Thoracic aorta (tissue), 2 donors: Measurements from ENCODE around the gene TIMP2. TPM values are rescaled to one million over a fixed set of nuclear protein-coding genes. Genes with fewer than 3 reads are reported as not detected.
A peak's percentile ranks its signal among the peaks of the same experiment; 100 is the strongest.
"Not testable (repeated sequence)": the region's sequence is repeated elsewhere in the genome, so short reads cannot be mapped to it uniquely, and the experiment has no call there.

Source experiments
- ATAC-seq: fragments of 150-250 bp; one replicate; pipeline ENCODE4 v1.8.0; 2017; ENCODE audit warnings: low read depth; ENCODE audit not compliant: insufficient number of reproducible peaks, low FRiP score
- DNase-seq: peaks from one replicate; pipeline ENCODE4 v3.0.0-alpha.2; 2020; ENCODE audit warnings: low spot score
- H3K27ac ChIP-seq, 2 donors: fragments of 200-600 bp; sonication (generic); 1 replicate in 1 of 2; 2 replicates in 1 of 2; pipeline ENCODE4 v1.5.1; 2016; ENCODE audit warnings: mild to moderate bottlenecking in 2 of 2, moderate library complexity in 2 of 2
- H3K27me3 ChIP-seq: fragments of 200-600 bp; sonication (generic); replicated peaks from 2 replicates; pipeline ENCODE4 v1.6.0; 2016; ENCODE audit warnings: mild to moderate bottlenecking; ENCODE audit not compliant: insufficient read depth
- H3K36me3 ChIP-seq: fragments of 200-600 bp; sonication (generic); one replicate; pipeline ENCODE4 v1.5.1; 2016
- H3K4me1 ChIP-seq, 2 donors: fragments of 200-600 bp; sonication (generic); 1 replicate in 1 of 2; 2 replicates in 1 of 2; pipeline versions ENCODE4 v1.5.1 to v1.6.0; 2016; ENCODE audit warnings: low read depth in 2 of 2, mild to moderate bottlenecking in 1 of 2; ENCODE audit not compliant: control insufficient read depth in 1 of 2
- H3K4me3 ChIP-seq: fragments of 200-600 bp; sonication (generic); 2 replicates; pipeline ENCODE4 v1.5.1; 2016; ENCODE audit warnings: mild to moderate bottlenecking
- H3K9me3 ChIP-seq: fragments of 200-600 bp; sonication (generic); 2 replicates; pipeline ENCODE4 v1.5.1; 2016
- total RNA-seq, 2 donors: library from RNA; depleted of rRNA; stranded (reverse); fragments of >200 nt; gene quantifications; one replicate each; pipeline versions ENCODE4 v1.1.0 to v1.2.3, GENCODE V29; 2016
- TF ChIP-seq, protein P1 (sequence below): fragments of 200-600 bp; sonication (generic); IDR thresholded peaks from one replicate; pipeline ENCODE4 v1.5.1; 2019; ENCODE audit warnings: antibody characterized with exemption

Gene TIMP2
- total RNA-seq, 2 donors from 2014 or later: 475 to 619 TPM

DNA sequence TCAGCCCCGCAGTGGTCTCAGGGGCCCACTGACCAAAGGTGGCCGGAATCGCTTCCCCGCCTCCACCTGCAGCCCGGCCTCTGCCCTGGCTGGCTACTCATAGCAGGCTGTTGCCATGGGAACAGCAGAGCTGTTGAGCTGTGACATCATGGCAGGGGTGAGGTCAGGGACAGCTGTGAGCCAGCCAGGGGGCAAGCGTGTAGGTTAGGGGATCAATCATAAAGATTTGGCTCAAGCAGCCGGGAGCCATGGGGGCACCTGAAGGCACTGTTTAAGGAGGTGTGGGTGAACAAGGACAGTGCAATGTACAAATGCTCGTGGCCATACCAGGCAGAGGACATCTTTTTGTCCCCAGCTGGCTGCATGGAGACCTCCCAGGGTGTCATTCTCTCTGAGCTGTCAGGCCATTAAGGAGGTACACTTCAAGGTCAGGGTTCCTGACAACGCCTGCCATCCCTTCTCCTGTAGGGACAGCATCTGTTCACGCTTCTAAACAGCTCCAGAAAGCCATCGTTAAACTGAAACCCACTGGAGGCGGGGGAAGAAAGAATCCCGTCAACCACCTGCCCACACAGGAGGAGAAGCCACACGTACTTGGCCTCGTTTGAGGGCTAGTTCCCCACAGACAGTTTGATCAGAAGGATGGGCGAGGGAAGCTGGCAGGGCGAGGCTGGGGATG is 21.9 kb downstream of the TIMP2 start, which contains the start of gene CEP295NL:
TSS of gene CEP295NL (minus strand) at position 101 of the 679 bp plus-strand sequence. CDS start 1,373 bp downstream, outside the sequence.
- Histone ChIP-seq H3K4me1 (peaks cover 13 to 45% of the 10 kb centered on the region in 2 donors), H3K27me3 (no peaks in the 10 kb centered on the region), H3K9me3 (no peaks in the 10 kb centered on the region), H3K36me3 (peaks cover 12% of the 10 kb centered on the region), H3K4me3 (no peak within 1 kb of the TSS), H3K27ac (no peak within 1 kb of the TSS)
- ATAC-seq: no peak
- TF ChIP-seq, protein P1, sequence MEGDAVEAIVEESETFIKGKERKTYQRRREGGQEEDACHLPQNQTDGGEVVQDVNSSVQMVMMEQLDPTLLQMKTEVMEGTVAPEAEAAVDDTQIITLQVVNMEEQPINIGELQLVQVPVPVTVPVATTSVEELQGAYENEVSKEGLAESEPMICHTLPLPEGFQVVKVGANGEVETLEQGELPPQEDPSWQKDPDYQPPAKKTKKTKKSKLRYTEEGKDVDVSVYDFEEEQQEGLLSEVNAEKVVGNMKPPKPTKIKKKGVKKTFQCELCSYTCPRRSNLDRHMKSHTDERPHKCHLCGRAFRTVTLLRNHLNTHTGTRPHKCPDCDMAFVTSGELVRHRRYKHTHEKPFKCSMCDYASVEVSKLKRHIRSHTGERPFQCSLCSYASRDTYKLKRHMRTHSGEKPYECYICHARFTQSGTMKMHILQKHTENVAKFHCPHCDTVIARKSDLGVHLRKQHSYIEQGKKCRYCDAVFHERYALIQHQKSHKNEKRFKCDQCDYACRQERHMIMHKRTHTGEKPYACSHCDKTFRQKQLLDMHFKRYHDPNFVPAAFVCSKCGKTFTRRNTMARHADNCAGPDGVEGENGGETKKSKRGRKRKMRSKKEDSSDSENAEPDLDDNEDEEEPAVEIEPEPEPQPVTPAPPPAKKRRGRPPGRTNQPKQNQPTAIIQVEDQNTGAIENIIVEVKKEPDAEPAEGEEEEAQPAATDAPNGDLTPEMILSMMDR: no peak
- no peak for DNase-seq

DNA sequence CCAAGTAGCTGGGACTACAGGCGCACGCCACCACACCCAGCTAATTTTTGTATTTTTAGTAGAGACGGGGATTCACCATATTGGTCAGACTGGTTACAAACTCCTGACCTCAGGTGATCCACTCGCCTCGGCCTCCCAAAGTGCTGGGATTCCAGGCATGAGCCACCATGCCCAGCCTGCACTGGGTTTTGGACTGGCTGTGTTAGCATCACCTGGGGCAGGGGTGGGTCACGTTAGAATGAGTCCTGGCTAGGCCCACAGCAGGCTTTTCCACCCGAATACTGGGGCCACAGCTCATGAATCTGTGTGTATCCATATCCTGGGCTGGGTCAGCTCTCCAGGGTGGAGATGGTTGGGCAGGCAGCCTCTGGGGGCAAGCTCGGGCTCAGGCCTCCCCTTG is 23.0 kb downstream of the TIMP2 start:
- H3K4me1 ChIP-seq: peaks cover 21 to 55% of the 10 kb centered on the region in 2 donors
- not testable (repeated sequence) for H3K9me3 ChIP-seq, H3K4me3 ChIP-seq, H3K27ac ChIP-seq, DNase-seq, ATAC-seq, H3K27me3 ChIP-seq
- H3K36me3 ChIP-seq: peaks cover 12% of the 10 kb centered on the region

DNA sequence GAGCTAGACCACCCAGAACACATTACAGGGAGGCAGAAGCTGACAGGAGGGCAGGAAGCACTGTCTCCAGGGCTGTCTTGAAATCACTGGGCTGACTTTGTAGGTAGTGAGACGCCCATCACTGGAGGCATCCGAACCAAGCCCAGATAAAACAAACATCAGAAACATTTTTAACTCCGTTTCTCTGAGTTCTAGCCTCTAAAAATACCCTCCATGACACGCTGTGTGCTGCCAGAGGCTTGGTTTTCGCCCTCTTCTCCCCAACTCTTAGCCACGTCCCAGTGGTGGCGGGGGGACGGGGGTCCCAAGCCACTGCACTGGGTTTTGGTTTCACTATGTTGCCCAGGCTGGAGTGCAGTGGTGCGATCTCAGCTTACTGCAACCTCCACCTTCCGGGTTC is 23.4 kb downstream of the TIMP2 start:
- H3K27me3 ChIP-seq: no peaks in the 10 kb centered on the region
- ATAC-seq (no peak), DNase-seq (no peak)
- H3K36me3 ChIP-seq: peaks cover 12% of the 10 kb centered on the region
- H3K4me1 ChIP-seq: peaks cover 25 to 59% of the 10 kb centered on the region in 2 donors
- TF ChIP-seq, protein P1: no peak
- H3K9me3 ChIP-seq: no peaks in the 10 kb centered on the region
- H3K4me3 ChIP-seq: no peak overlapping the region
- no peak overlapping the region for H3K27ac ChIP-seq

DNA sequence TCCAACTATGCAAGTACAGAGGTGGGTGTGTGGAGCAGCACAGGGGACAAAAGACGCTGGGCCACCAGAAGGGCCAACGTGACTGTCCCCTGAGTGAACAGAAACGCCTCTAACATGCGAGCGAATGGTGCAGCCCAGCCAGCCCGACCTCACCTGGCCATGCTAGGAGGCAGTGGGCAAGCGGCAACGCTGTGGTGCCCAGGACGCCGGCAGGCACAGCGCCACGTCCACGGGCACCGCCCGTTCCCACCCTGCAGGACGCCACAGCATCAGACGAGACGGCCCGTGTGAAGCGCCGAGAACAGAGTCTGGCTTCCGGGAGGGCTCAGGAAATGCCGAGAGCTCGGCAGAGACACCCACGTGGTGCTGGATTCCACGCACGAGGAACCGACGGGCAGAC is 24.4 kb downstream of the TIMP2 start:
- ATAC-seq (no peak), DNase-seq (no peak)
- H3K4me1 ChIP-seq: peaks cover 35 to 66% of the 10 kb centered on the region in 2 donors
- H3K36me3 ChIP-seq: peaks cover 12% of the 10 kb centered on the region
- H3K27ac ChIP-seq: no peak overlapping the region
- TF ChIP-seq, protein P1: no peak
- H3K9me3 ChIP-seq: no peaks in the 10 kb centered on the region
- no peak overlapping the region for H3K4me3 ChIP-seq
- H3K27me3 ChIP-seq: no peaks in the 10 kb centered on the region

DNA sequence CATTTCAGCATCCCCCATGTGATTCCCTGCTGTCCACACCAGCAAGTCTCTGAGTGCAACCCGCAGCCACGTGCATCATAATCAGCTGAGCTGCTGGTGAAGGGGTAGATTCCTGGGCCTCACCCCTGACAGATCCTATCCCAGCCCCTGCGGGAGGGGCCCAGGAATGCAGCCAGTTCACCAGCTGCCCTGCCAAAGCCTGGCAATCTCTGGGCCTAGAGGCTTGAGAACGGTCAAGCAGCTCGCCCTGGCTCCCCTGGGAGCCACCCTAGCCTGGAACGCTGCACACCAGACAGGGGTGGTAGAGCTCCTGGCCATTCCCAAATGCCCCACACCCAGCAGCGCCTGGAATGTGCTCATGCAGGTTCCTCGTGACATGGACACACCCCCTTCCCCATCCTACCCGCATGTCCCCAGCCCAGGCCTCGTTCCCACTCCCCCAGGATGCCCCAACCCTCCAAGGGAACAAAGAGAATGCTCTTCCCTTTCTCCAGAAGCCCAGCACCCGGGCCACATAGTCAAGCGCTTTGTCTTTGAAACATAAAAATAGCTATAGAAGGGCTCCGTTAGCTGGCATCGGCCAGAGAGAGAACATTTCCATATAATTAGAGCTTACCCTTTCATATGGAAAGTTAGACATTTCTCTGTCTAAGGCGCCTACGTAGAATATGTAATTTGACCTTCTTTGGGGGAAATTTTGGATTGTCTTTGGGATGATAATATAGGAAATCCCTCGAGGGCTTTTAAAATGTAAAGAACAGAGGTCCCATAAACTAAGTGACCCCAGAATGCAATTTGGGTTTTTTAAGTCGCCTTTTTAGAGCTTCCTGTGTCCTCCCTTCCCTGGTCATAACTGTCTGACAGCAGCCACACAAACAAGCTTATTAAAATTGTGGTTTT is 25.6 kb downstream of the TIMP2 start:
- TF ChIP-seq, protein P1: no peak
- no peak overlapping the region for H3K4me3 ChIP-seq
- no peaks in the 10 kb centered on the region for H3K27me3 ChIP-seq
- H3K9me3 ChIP-seq: no peaks in the 10 kb centered on the region
- H3K27ac ChIP-seq: peak overlapping the region in 1 of 2 donors; percentile 5
- H3K4me1 ChIP-seq: peaks cover 43 to 72% of the 10 kb centered on the region in 2 donors
- H3K36me3 ChIP-seq: peaks cover 12% of the 10 kb centered on the region
- DNase-seq (no peak), ATAC-seq (no peak)
